Keratinocyte (primary cell): ENCODE measurements around the gene SLCO2B1. TPM values are rescaled to one million over a fixed set of nuclear protein-coding genes. Genes with fewer than 3 reads are reported as not detected.

Experiments used
- DNase-seq: peaks from one replicate; pipeline ENCODE4 v3.0.0-alpha.2; 2011; ENCODE audit warnings: low read depth, missing footprints, low spot score
- FAIRE-seq: peaks from 2 replicates; lab custom pipeline; 2011; peaks lifted over from hg19 to GRCh38; lab: Jason Lieb, UNC
- H2AFZ ChIP-seq: 2 replicates; pipeline ENCODE4 v1.6.0; 2012; ENCODE audit warnings: low read length, control low read depth, inconsistent platforms; ENCODE audit not compliant: control insufficient read depth
- H3K27ac ChIP-seq: 2 replicates; pipeline ENCODE4 v1.5.1; 2011; ENCODE audit warnings: low read length; ENCODE audit not compliant: control insufficient read depth, insufficient read depth
- H3K27me3 ChIP-seq: 3 replicates; pipeline ENCODE4 v1.6.0; 2011; ENCODE audit warnings: low read length; ENCODE audit not compliant: control insufficient read depth, insufficient read depth; ENCODE audit errors: extremely low read depth
- H3K36me3 ChIP-seq, 2 experiments: 2 replicates in 1 of 2; 3 replicates in 1 of 2; pipeline ENCODE4 v1.5.1; 2011; ENCODE audit warnings: low read length in 2 of 2, mild to moderate bottlenecking in 1 of 2; ENCODE audit not compliant: control insufficient read depth in 2 of 2, insufficient read depth in 2 of 2; ENCODE audit errors: extremely low read depth in 1 of 2
- H3K4me1 ChIP-seq: 3 replicates; pipeline ENCODE4 v1.5.1; 2011; ENCODE audit warnings: low read length; ENCODE audit not compliant: control insufficient read depth, insufficient read depth; ENCODE audit errors: extremely low read depth
- H3K4me2 ChIP-seq: 3 replicates; pipeline ENCODE4 v1.6.0; 2011; ENCODE audit warnings: low read depth, low read length; ENCODE audit not compliant: control insufficient read depth, insufficient read depth; ENCODE audit errors: extremely low read depth
- H3K4me3 ChIP-seq, 3 experiments: fragments of 200-600 bp in 1 of 3; sonication (generic) in 1 of 3; 2 replicates in 2 of 3; 3 replicates in 1 of 3; pipeline ENCODE4 v1.5.1; 2011 to 2016; ENCODE audit warnings: low read length in 3 of 3, mild to moderate bottlenecking in 3 of 3, control low read depth in 2 of 3, inconsistent platforms in 1 of 3, low read depth in 1 of 3, mixed read lengths in 1 of 3, mixed run types in 1 of 3, moderate library complexity in 1 of 3; ENCODE audit not compliant: control insufficient read depth in 2 of 3, insufficient read depth in 2 of 3; ENCODE audit errors: extremely low read depth in 1 of 3
- H3K79me2 ChIP-seq: 2 replicates; pipeline ENCODE4 v1.6.0; 2012; ENCODE audit warnings: low read length; ENCODE audit not compliant: control insufficient read depth, insufficient read depth
- H3K9ac ChIP-seq: 3 replicates; pipeline ENCODE4 v1.6.0; 2011; ENCODE audit warnings: low read length; ENCODE audit not compliant: control insufficient read depth, insufficient read depth; ENCODE audit errors: extremely low read depth
- H3K9me1 ChIP-seq: 3 replicates; pipeline ENCODE4 v1.6.0; 2011; ENCODE audit warnings: low read length; ENCODE audit not compliant: control insufficient read depth, insufficient read depth; ENCODE audit errors: extremely low read depth
- H3K9me3 ChIP-seq: 2 replicates; pipeline ENCODE4 v1.5.1; 2012; ENCODE audit warnings: low read depth, low read length; ENCODE audit not compliant: control insufficient read depth
- H4K20me1 ChIP-seq: 3 replicates; pipeline ENCODE4 v1.6.0; 2011; ENCODE audit warnings: low read length; ENCODE audit not compliant: control insufficient read depth, insufficient read depth; ENCODE audit errors: extremely low read depth
- EZH2 ChIP-seq: IDR thresholded peaks from one replicate; pipeline ENCODE4 v1.6.1; 2012; ENCODE audit warnings: inconsistent platforms, mild to moderate bottlenecking, low read length, moderate library complexity
- dilution Hi-C: fragments of 300-500 bp; cut with MboI; formaldehyde crosslinking; loops from one replicate; pipeline ENCODE4 v1.7.0; 2020; ENCODE audit warnings: low sequenced_read_pairs; ENCODE audit not compliant: extremely low pct_ligation_motif_present
- polyA plus RNA-seq, 5 experiments: library from polyadenylated mRNA; depleted of rRNA in 3 of 5; stranded (reverse) in 3 of 5; stranded (forward) in 1 of 5; unstranded in 1 of 5; fragments of >200 nt; gene quantifications; 1 replicate in 1 of 5; 2 replicates in 3 of 5; 3 replicates in 1 of 5; pipeline versions ENCODE4 v1.2.1 to v1.2.3, GENCODE V29; 2011 to 2012; ENCODE audit warnings: missing spikeins in 2 of 5, low read depth in 1 of 5, low replicate concordance in 1 of 5
- TF ChIP-seq, protein P1 (sequence below), 3 experiments: IDR thresholded peaks in 1 of 3; conservative IDR thresholded peaks in 1 of 3; optimal IDR thresholded peaks in 1 of 3; 2 replicates in 2 of 3; 3 replicates in 1 of 3; pipeline versions ENCODE3 to v1.5.1; 2011; ENCODE audit warnings: low read length in 3 of 3, mild to moderate bottlenecking in 3 of 3, moderate library complexity in 2 of 3, control low read depth in 1 of 3, inconsistent platforms in 1 of 3; ENCODE audit not compliant: insufficient read depth in 2 of 3; ENCODE audit errors: extremely low read depth in 1 of 3

SLCO2B1 gene
- polyA plus RNA-seq, 1 donor (not counting 4 experiments of a cell fraction or from before 2014, with no cell fraction given): not detected

DNA sequence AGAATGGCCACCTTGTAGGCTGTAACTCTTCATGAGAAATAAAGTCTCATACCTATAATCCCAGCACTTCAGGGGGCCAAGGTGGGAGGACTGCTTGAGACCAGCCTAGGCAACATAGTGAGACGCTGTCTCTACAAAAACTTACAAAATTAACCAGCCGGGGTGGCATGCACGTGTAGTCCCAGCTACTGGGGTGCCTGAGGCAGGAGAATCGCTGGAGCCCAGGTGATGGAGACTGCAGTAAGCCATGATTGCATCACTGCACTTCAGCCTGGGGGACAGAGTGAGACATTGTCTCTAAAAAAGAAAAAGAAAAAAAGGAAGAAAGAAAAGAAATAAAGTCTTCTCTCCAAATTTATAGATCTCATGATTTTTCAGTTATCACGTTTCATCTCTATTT, 4.2 kb upstream of the SLCO2B1 start:
- Histone ChIP-seq H3K27me3 (peaks cover 23% of the 10 kb centered on the region), H3K9ac (no peak overlapping the region), H3K4me3 (no peak overlapping the region), H4K20me1 (no peaks in the 10 kb centered on the region), H3K9me1 (no peaks in the 10 kb centered on the region), H3K79me2 (no peaks in the 10 kb centered on the region), H3K9me3 (no peaks in the 10 kb centered on the region), H3K36me3 (no peaks in the 10 kb centered on the region), H3K27ac (no peak overlapping the region), H3K4me2 (no peak overlapping the region), H2AFZ (no peak overlapping the region), H3K4me1 (peaks cover 19% of the 10 kb centered on the region)
- TF ChIP-seq, protein P1, sequence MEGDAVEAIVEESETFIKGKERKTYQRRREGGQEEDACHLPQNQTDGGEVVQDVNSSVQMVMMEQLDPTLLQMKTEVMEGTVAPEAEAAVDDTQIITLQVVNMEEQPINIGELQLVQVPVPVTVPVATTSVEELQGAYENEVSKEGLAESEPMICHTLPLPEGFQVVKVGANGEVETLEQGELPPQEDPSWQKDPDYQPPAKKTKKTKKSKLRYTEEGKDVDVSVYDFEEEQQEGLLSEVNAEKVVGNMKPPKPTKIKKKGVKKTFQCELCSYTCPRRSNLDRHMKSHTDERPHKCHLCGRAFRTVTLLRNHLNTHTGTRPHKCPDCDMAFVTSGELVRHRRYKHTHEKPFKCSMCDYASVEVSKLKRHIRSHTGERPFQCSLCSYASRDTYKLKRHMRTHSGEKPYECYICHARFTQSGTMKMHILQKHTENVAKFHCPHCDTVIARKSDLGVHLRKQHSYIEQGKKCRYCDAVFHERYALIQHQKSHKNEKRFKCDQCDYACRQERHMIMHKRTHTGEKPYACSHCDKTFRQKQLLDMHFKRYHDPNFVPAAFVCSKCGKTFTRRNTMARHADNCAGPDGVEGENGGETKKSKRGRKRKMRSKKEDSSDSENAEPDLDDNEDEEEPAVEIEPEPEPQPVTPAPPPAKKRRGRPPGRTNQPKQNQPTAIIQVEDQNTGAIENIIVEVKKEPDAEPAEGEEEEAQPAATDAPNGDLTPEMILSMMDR (optimal IDR thresholded peaks at IDR 0.05 in 1 of 3, IDR thresholded peaks at IDR 0.05 in 1 of 3, conservative IDR thresholded peaks at IDR 0.05 in 1 of 3; ENCODE audit: extremely low read depth in 1 of 3, insufficient read depth in 2 of 3, low read length in 3 of 3): no peak
- no peak for TF ChIP-seq EZH2
- FAIRE-seq (no peak), DNase-seq (no peak)
- dilution Hi-C loops: no loop called here

DNA sequence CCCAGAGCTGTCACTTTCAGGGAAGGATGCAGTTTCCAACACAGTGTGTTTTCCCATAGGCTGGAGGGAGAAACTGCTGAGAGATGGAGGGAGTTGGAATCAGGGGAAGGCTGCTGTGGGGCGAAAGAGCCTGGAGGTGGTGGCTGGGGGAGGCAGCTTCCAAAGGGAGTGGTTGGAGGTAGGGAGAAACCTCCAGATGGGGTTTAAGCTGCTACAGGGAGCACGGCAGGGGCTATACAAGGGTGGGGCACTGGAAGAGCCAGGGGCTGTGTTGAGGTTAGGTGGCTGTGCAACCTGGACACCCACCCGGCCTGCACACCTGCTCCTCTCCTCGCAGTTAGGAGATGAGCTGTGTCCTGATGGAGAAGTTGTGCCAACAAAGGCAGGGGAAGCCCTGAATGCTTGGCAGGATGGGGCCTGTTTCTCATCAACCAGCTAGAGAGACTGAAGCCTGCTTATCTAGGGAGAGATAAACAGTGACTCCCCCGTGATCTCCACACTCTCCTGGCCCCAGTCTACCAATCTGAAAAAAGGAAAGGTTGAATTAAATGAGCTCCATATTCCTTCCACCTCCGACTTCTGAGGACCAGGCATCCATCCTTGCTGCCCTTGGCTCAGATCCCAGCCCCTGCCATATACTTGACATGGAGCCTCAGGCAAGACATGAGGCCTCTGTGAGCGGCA, 3.6 kb upstream of the SLCO2B1 start:
- no peaks in the 10 kb centered on the region for H3K9me1 ChIP-seq
- H2AFZ ChIP-seq: no peak overlapping the region
- H3K79me2 ChIP-seq: no peaks in the 10 kb centered on the region
- dilution Hi-C loops: no loop called here
- no peak for FAIRE-seq
- H3K4me1 ChIP-seq: peaks cover 19% of the 10 kb centered on the region
- H3K9ac ChIP-seq: no peak overlapping the region
- no peaks in the 10 kb centered on the region for H3K9me3 ChIP-seq
- no peaks in the 10 kb centered on the region for H4K20me1 ChIP-seq
- no peak overlapping the region for H3K4me2 ChIP-seq
- no peak overlapping the region for H3K4me3 ChIP-seq
- no peaks in the 10 kb centered on the region for H3K36me3 ChIP-seq
- no peak for TF ChIP-seq EZH2
- TF ChIP-seq, protein P1 (optimal IDR thresholded peaks at IDR 0.05 in 1 of 3, IDR thresholded peaks at IDR 0.05 in 1 of 3, conservative IDR thresholded peaks at IDR 0.05 in 1 of 3; ENCODE audit: extremely low read depth in 1 of 3, insufficient read depth in 2 of 3, low read length in 3 of 3): no peak
- H3K27me3 ChIP-seq: peaks cover 25% of the 10 kb centered on the region
- no peak overlapping the region for H3K27ac ChIP-seq
- DNase-seq: no peak
